Measurements from ENCODE around the gene STX16.

The STX16 gene

GRCh38 chr20:58694241-58695083 lies 43.4 kb downstream of the STX16 start:
- TF ChIP-seq YY1 (IDR thresholded peaks at IDR 0.05; ENCODE audit: low read depth) (no peak), CREB1 (IDR thresholded peaks at IDR 0.05; ENCODE audit: low read depth) (no peak), TCF12 (IDR thresholded peaks at IDR 0.05; ENCODE audit: low read depth) (no peak), ZBTB7A (IDR thresholded peaks at IDR 0.05; ENCODE audit: low read depth) (no peak), REST (IDR thresholded peaks at IDR 0.05; ENCODE audit: low read depth) (no peak), TEAD4 (IDR thresholded peaks at IDR 0.05) (no peak), NFIC (IDR thresholded peaks at IDR 0.05) (no peak), MAX (IDR thresholded peaks at IDR 0.05) (no peak), FOXM1 (IDR thresholded peaks at IDR 0.05; ENCODE audit: borderline replicate concordance, low read depth) (no peak), EP300 (IDR thresholded peaks at IDR 0.05; ENCODE audit: borderline replicate concordance) (no peak), EGR1 (IDR thresholded peaks at IDR 0.05) (no peak), USF1 (IDR thresholded peaks at IDR 0.05) (no peak), TAF1 (IDR thresholded peaks at IDR 0.05; ENCODE audit: low read depth) (no peak), CEBPB (IDR thresholded peaks at IDR 0.05) (no peak), RAD21 (IDR thresholded peaks at IDR 0.05; ENCODE audit: low read depth) (no peak)

- TF ChIP-seq EP300 (IDR thresholded peaks at IDR 0.05; ENCODE audit: borderline replicate concordance) (no peak), TAF1 (IDR thresholded peaks at IDR 0.05; ENCODE audit: low read depth) (no peak), RAD21 (IDR thresholded peaks at IDR 0.05; ENCODE audit: low read depth) (no peak), YY1 (IDR thresholded peaks at IDR 0.05; ENCODE audit: low read depth) (no peak), USF1 (IDR thresholded peaks at IDR 0.05) (no peak), ZBTB7A (IDR thresholded peaks at IDR 0.05; ENCODE audit: low read depth) (no peak), EGR1 (IDR thresholded peaks at IDR 0.05) (no peak), MAX (IDR thresholded peaks at IDR 0.05) (no peak), CREB1 (IDR thresholded peaks at IDR 0.05; ENCODE audit: low read depth) (no peak), CEBPB (IDR thresholded peaks at IDR 0.05) (no peak), TCF12 (IDR thresholded peaks at IDR 0.05; ENCODE audit: low read depth) (no peak), REST (IDR thresholded peaks at IDR 0.05; ENCODE audit: low read depth) (no peak), NFIC (IDR thresholded peaks at IDR 0.05) (no peak), FOXM1 (IDR thresholded peaks at IDR 0.05; ENCODE audit: borderline replicate concordance, low read depth) (no peak), TEAD4 (IDR thresholded peaks at IDR 0.05) (no peak)
Observed at GRCh38 chr20:58695084-58695722, 44.1 kb downstream of the STX16 start.

GRCh38 chr20:58695895-58696375 lies 44.9 kb downstream of the STX16 start:
- TF ChIP-seq CREB1 (IDR thresholded peaks at IDR 0.05; ENCODE audit: low read depth): no peak
- TF ChIP-seq ZBTB7A (IDR thresholded peaks at IDR 0.05; ENCODE audit: low read depth): no peak
- TF ChIP-seq TCF12 (IDR thresholded peaks at IDR 0.05; ENCODE audit: low read depth): no peak
- no peak for TF ChIP-seq TEAD4 (IDR thresholded peaks at IDR 0.05)
- TF ChIP-seq YY1 (IDR thresholded peaks at IDR 0.05; ENCODE audit: low read depth): no peak
- TF ChIP-seq EGR1 (IDR thresholded peaks at IDR 0.05): no peak
- no peak for TF ChIP-seq USF1 (IDR thresholded peaks at IDR 0.05)
- no peak for TF ChIP-seq MAX (IDR thresholded peaks at IDR 0.05)
- TF ChIP-seq EP300 (IDR thresholded peaks at IDR 0.05; ENCODE audit: borderline replicate concordance): no peak
- TF ChIP-seq TAF1 (IDR thresholded peaks at IDR 0.05; ENCODE audit: low read depth): no peak
- no peak for TF ChIP-seq NFIC (IDR thresholded peaks at IDR 0.05)
- no peak for TF ChIP-seq REST (IDR thresholded peaks at IDR 0.05; ENCODE audit: low read depth)
- TF ChIP-seq CEBPB (IDR thresholded peaks at IDR 0.05): no peak
- TF ChIP-seq RAD21 (IDR thresholded peaks at IDR 0.05; ENCODE audit: low read depth): no peak
- no peak for TF ChIP-seq FOXM1 (IDR thresholded peaks at IDR 0.05; ENCODE audit: borderline replicate concordance, low read depth)
